ENCODE measurements around the gene TP63.

GRCh38 chr3:189688262-189688661 is 57.1 kb downstream of the TP63 start:
- TF ChIP-seq, protein P1, sequence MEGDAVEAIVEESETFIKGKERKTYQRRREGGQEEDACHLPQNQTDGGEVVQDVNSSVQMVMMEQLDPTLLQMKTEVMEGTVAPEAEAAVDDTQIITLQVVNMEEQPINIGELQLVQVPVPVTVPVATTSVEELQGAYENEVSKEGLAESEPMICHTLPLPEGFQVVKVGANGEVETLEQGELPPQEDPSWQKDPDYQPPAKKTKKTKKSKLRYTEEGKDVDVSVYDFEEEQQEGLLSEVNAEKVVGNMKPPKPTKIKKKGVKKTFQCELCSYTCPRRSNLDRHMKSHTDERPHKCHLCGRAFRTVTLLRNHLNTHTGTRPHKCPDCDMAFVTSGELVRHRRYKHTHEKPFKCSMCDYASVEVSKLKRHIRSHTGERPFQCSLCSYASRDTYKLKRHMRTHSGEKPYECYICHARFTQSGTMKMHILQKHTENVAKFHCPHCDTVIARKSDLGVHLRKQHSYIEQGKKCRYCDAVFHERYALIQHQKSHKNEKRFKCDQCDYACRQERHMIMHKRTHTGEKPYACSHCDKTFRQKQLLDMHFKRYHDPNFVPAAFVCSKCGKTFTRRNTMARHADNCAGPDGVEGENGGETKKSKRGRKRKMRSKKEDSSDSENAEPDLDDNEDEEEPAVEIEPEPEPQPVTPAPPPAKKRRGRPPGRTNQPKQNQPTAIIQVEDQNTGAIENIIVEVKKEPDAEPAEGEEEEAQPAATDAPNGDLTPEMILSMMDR (IDR thresholded peaks at IDR 0.05; ENCODE audit: insufficient read depth, low read depth, low read length): no peak
- TF ChIP-seq EZH2 (IDR thresholded peaks at IDR 0.05; ENCODE audit: insufficient read depth, low read length): no peak

Data from astrocyte (in vitro differentiated cells and primary cell).